ENCODE measurements around the gene ARHGAP26.

DNA sequence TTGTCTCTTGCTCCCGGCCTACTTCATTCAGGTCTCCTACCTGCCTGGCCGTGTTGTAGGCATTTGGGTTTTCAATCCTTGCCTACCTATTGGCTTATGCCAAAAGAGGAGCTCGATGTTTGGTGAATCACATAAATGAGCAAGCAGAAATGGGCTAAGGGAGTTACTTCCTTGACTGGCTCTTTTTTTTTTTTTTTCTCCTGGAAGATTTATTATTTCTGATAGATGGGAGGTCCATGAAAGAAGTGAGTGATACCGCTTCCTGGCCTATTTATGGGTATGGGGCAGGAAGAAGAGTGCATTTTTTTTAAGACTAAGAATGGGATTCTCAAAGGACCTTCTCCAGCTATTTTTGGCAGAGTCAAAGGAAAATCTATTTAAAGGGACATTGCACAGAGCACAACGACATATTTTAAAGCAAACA lies 294.1 kb downstream of the ARHGAP26 start:
- TF ChIP-seq, protein P1, sequence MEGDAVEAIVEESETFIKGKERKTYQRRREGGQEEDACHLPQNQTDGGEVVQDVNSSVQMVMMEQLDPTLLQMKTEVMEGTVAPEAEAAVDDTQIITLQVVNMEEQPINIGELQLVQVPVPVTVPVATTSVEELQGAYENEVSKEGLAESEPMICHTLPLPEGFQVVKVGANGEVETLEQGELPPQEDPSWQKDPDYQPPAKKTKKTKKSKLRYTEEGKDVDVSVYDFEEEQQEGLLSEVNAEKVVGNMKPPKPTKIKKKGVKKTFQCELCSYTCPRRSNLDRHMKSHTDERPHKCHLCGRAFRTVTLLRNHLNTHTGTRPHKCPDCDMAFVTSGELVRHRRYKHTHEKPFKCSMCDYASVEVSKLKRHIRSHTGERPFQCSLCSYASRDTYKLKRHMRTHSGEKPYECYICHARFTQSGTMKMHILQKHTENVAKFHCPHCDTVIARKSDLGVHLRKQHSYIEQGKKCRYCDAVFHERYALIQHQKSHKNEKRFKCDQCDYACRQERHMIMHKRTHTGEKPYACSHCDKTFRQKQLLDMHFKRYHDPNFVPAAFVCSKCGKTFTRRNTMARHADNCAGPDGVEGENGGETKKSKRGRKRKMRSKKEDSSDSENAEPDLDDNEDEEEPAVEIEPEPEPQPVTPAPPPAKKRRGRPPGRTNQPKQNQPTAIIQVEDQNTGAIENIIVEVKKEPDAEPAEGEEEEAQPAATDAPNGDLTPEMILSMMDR (IDR thresholded peaks at IDR 0.05; ENCODE audit: poor library complexity, severe bottlenecking) = no peak
- TF ChIP-seq MXI1 (conservative IDR thresholded peaks at IDR 0.05; ENCODE audit: poor library complexity, severe bottlenecking) (no peak), SMC3 (conservative IDR thresholded peaks at IDR 0.05; ENCODE audit: poor library complexity) (no peak), POLR2AphosphoS5 (IDR thresholded peaks at IDR 0.05) (no peak), EZH2 (IDR thresholded peaks at IDR 0.05; ENCODE audit: borderline replicate concordance, insufficient read depth, low read length, poor library complexity, severe bottlenecking) (no peak), TAF1 (IDR thresholded peaks at IDR 0.05; ENCODE audit: low read depth) (no peak), RAD21 (conservative IDR thresholded peaks at IDR 0.05) (no peak), EP300 (conservative IDR thresholded peaks at IDR 0.05; ENCODE audit: poor library complexity, severe bottlenecking) (no peak)
- TF ChIP-seq, protein P2, sequence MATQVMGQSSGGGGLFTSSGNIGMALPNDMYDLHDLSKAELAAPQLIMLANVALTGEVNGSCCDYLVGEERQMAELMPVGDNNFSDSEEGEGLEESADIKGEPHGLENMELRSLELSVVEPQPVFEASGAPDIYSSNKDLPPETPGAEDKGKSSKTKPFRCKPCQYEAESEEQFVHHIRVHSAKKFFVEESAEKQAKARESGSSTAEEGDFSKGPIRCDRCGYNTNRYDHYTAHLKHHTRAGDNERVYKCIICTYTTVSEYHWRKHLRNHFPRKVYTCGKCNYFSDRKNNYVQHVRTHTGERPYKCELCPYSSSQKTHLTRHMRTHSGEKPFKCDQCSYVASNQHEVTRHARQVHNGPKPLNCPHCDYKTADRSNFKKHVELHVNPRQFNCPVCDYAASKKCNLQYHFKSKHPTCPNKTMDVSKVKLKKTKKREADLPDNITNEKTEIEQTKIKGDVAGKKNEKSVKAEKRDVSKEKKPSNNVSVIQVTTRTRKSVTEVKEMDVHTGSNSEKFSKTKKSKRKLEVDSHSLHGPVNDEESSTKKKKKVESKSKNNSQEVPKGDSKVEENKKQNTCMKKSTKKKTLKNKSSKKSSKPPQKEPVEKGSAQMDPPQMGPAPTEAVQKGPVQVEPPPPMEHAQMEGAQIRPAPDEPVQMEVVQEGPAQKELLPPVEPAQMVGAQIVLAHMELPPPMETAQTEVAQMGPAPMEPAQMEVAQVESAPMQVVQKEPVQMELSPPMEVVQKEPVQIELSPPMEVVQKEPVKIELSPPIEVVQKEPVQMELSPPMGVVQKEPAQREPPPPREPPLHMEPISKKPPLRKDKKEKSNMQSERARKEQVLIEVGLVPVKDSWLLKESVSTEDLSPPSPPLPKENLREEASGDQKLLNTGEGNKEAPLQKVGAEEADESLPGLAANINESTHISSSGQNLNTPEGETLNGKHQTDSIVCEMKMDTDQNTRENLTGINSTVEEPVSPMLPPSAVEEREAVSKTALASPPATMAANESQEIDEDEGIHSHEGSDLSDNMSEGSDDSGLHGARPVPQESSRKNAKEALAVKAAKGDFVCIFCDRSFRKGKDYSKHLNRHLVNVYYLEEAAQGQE (IDR thresholded peaks at IDR 0.05; ENCODE audit: borderline replicate concordance) = no peak
